Thyroid gland (tissue), 4 donors: ENCODE results near the gene STX16.

ENCODE experiments used
- POLR2A ChIP-seq, 2 donors: fragments of 450-650 bp; IDR thresholded peaks; one replicate each; pipeline ENCODE4 v1.6.1; 2017; ENCODE audit warnings: antibody characterized with exemption in 2 of 2, mild to moderate bottlenecking in 2 of 2, moderate library complexity in 1 of 2
- TF ChIP-seq, protein P1 (sequence below), 6 experiments: fragments of 200-600 bp in 3 of 6; fragments of 450-650 bp in 3 of 6; sonication (generic) in 3 of 6; IDR thresholded peaks; one replicate each; pipeline ENCODE4 v1.5.1; 2016 to 2019; ENCODE audit warnings: antibody characterized with exemption in 6 of 6, mild to moderate bottlenecking in 2 of 6, inconsistent platforms in 1 of 6, moderate library complexity in 1 of 6

DNA sequence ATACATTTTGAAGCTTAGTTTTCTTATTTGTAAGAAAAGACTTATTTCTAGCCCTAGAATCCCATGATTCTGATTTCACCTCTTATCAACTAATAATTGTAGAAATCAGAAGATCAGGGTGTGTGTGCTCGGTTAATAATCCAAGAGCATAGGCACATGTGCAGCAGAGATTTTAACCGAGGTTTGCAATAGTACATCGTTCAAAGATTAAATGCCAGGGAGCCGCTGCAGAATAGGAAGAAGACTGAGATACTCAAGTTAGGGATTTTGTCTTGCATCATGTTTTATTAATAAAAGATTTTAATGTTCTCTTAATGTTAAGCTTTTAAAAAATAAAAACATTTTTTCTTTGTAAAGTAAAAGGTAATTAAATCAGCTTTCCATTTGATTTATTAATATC is 6.9 kb downstream of the STX16 start:
- TF ChIP-seq, protein P1, sequence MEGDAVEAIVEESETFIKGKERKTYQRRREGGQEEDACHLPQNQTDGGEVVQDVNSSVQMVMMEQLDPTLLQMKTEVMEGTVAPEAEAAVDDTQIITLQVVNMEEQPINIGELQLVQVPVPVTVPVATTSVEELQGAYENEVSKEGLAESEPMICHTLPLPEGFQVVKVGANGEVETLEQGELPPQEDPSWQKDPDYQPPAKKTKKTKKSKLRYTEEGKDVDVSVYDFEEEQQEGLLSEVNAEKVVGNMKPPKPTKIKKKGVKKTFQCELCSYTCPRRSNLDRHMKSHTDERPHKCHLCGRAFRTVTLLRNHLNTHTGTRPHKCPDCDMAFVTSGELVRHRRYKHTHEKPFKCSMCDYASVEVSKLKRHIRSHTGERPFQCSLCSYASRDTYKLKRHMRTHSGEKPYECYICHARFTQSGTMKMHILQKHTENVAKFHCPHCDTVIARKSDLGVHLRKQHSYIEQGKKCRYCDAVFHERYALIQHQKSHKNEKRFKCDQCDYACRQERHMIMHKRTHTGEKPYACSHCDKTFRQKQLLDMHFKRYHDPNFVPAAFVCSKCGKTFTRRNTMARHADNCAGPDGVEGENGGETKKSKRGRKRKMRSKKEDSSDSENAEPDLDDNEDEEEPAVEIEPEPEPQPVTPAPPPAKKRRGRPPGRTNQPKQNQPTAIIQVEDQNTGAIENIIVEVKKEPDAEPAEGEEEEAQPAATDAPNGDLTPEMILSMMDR (IDR thresholded peaks at IDR 0.05), result no peak
- TF ChIP-seq POLR2A (IDR thresholded peaks at IDR 0.05), result no peak
